ENCODE measurements around the gene ZNF536.

DNA sequence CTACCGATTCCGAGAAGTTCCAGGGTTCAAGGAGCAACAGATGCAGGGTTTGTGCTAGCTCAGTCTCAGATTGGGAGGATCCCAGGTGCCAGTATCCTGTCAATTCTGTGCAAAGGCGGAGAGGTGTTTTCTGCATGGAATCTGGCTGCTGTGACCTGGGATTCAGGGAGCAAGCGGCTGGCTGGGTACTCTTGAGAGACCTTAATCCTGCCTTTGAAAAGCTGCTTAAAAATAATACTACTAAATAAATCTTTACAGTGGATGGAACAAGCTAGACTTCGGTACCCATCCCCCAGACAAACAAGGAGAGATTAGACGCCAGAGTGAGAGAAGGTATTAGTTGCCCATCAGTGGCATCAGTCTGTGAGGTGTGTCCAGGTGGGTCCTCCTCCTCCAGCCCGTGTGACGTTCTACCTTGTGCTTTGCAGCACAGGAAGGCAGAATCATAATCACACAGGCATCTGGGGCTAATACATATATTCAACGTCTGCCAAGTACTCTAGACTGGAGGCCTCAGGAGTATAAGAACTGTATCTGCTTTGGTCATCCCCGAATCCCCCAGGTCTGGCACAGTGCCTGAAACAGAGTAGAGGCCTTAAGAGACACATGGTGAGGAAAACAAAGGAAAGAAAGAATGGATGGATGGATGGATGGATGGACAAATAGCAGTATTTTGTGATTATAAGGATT, 230.6 kb downstream of the ZNF536 start:
- TF ChIP-seq, protein P1, sequence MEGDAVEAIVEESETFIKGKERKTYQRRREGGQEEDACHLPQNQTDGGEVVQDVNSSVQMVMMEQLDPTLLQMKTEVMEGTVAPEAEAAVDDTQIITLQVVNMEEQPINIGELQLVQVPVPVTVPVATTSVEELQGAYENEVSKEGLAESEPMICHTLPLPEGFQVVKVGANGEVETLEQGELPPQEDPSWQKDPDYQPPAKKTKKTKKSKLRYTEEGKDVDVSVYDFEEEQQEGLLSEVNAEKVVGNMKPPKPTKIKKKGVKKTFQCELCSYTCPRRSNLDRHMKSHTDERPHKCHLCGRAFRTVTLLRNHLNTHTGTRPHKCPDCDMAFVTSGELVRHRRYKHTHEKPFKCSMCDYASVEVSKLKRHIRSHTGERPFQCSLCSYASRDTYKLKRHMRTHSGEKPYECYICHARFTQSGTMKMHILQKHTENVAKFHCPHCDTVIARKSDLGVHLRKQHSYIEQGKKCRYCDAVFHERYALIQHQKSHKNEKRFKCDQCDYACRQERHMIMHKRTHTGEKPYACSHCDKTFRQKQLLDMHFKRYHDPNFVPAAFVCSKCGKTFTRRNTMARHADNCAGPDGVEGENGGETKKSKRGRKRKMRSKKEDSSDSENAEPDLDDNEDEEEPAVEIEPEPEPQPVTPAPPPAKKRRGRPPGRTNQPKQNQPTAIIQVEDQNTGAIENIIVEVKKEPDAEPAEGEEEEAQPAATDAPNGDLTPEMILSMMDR (IDR thresholded peaks at IDR 0.05) = no peak
- TF ChIP-seq ZFX (IDR thresholded peaks at IDR 0.05; ENCODE audit: borderline replicate concordance) = no peak
